B cell (primary cell): ENCODE data around the gene PRSS56. TPM values are rescaled to one million over a fixed set of nuclear protein-coding genes. Genes with fewer than 3 reads are reported as not detected.

Experiments
- polyA plus RNA-seq: library from polyadenylated mRNA; depleted of rRNA; stranded (reverse); fragments of >200 nt; gene quantifications from 2 replicates; pipeline ENCODE4 v1.2.3, GENCODE V29; 2012
- total RNA-seq, 2 donors: library from RNA; stranded (reverse); fragments of 120-200 nt in 1 of 2; gene quantifications; 1 replicate in 1 of 2; 2 replicates in 1 of 2; pipeline versions ENCODE4 v1.2.3 to v1.2.4, GENCODE V29; 2013 to 2022

Gene PRSS56
- total and polyA plus RNA-seq, 2 donors (not counting 1 experiment from before 2014, with no cell fraction given) = not detected

Other genes with a start within 250 kb of the PRSS56 start
- gene ALPP, start 141.6 kb upstream of the PRSS56 start, total RNA-seq = not detected in 2 replicates
- gene ALPP, start 141.6 kb upstream of the PRSS56 start, polyA plus RNA-seq = 0.25 TPM in 1 of 2 replicates, not detected in the other
- gene ALPG, start 113.5 kb upstream of the PRSS56 start, total RNA-seq = not detected in 2 replicates
- gene ALPG, start 113.5 kb upstream of the PRSS56 start, polyA plus RNA-seq = not detected in 2 replicates
- gene ALPI, start 64.2 kb upstream of the PRSS56 start, total RNA-seq = not detected in 2 replicates
- gene ALPI, start 64.2 kb upstream of the PRSS56 start, polyA plus RNA-seq = not detected in 2 replicates
- gene ECEL1, start 32.6 kb upstream of the PRSS56 start, total RNA-seq = 0.27 and 0.47 TPM in 2 replicates
- gene ECEL1, start 32.6 kb upstream of the PRSS56 start, polyA plus RNA-seq = not detected in 2 replicates
- gene CHRND, start 5.8 kb downstream of the PRSS56 start, total RNA-seq = not detected in 2 replicates
- not detected in 2 replicates for gene CHRND, start 5.8 kb downstream of the PRSS56 start, polyA plus RNA-seq
- not detected in 2 replicates for gene CHRNG, start 19.3 kb downstream of the PRSS56 start, total RNA-seq
- gene CHRNG, start 19.3 kb downstream of the PRSS56 start, polyA plus RNA-seq = not detected in 2 replicates
- gene TIGD1, start 30.2 kb downstream of the PRSS56 start, total RNA-seq = 13.6 and 14.7 TPM in 2 replicates
- 6.4 and 7.6 TPM in 2 replicates for gene TIGD1, start 30.2 kb downstream of the PRSS56 start, polyA plus RNA-seq
- 66.7 and 67.0 TPM in 2 replicates for gene EIF4E2, start 30.3 kb downstream of the PRSS56 start, total RNA-seq
- gene EIF4E2, start 30.3 kb downstream of the PRSS56 start, polyA plus RNA-seq = 17.9 and 29.6 TPM in 2 replicates
- not detected in 2 replicates for gene EFHD1, start 113.2 kb downstream of the PRSS56 start, total RNA-seq
- not detected in 2 replicates for gene EFHD1, start 113.2 kb downstream of the PRSS56 start, polyA plus RNA-seq
- 108 and 110 TPM in 2 replicates for gene GIGYF2, start 176.9 kb downstream of the PRSS56 start, total RNA-seq
- gene GIGYF2, start 176.9 kb downstream of the PRSS56 start, polyA plus RNA-seq = 7.2 and 16.5 TPM in 2 replicates